ENCODE results near the gene GAL3ST3. TPM values are rescaled to one million over a fixed set of nuclear protein-coding genes. Genes with fewer than 3 reads are reported as not detected.

Gene GAL3ST3
- total RNA-seq, 1 donor from 2014 or later, result 0.61 TPM

Other genes starting within 250 kb of the GAL3ST3 start
- 1.2 and 1.5 TPM in 2 replicates for gene SNX32, start 215.2 kb downstream of the GAL3ST3 start, total RNA-seq
- gene CFL1, start 191.0 kb downstream of the GAL3ST3 start, total RNA-seq, result 1,793 and 1,931 TPM in 2 replicates
- gene MUS81, start 188.7 kb downstream of the GAL3ST3 start, total RNA-seq, result 59.9 and 64.3 TPM in 2 replicates
- 97.3 and 119 TPM in 2 replicates for gene EFEMP2, start 176.4 kb downstream of the GAL3ST3 start, total RNA-seq
- gene CTSW, start 169.3 kb downstream of the GAL3ST3 start, total RNA-seq, result not detected in 2 replicates
- 67.4 and 68.7 TPM in 2 replicates for gene FIBP, start 160.7 kb downstream of the GAL3ST3 start, total RNA-seq
- 29.9 and 31.4 TPM in 2 replicates for gene CCDC85B, start 158.5 kb downstream of the GAL3ST3 start, total RNA-seq
- gene FOSL1, start 148.8 kb downstream of the GAL3ST3 start, total RNA-seq, result 24.5 and 37.9 TPM in 2 replicates
- 34.6 and 35.3 TPM in 2 replicates for gene C11orf68, start 130.1 kb downstream of the GAL3ST3 start, total RNA-seq
- gene DRAP1, start 129.7 kb downstream of the GAL3ST3 start, total RNA-seq, result 158 and 169 TPM in 2 replicates
- gene TSGA10IP, start 103.7 kb downstream of the GAL3ST3 start, total RNA-seq, result not detected in 2 replicates
- 36.3 and 36.5 TPM in 2 replicates for gene SART1, start 87.4 kb downstream of the GAL3ST3 start, total RNA-seq
- gene EIF1AD, start 47.0 kb downstream of the GAL3ST3 start, total RNA-seq, result 35.9 and 42.7 TPM in 2 replicates
- gene BANF1, start 46.7 kb downstream of the GAL3ST3 start, total RNA-seq, result 158 and 180 TPM in 2 replicates
- not detected in 2 replicates for gene CST6, start 37.2 kb downstream of the GAL3ST3 start, total RNA-seq
- 0.45 TPM in 1 of 2 replicates, not detected in the other for gene CATSPER1, start 22.7 kb downstream of the GAL3ST3 start, total RNA-seq
- gene SF3B2, start 3.2 kb upstream of the GAL3ST3 start, total RNA-seq, result 169 and 170 TPM in 2 replicates
- gene PACS1, start 21.1 kb upstream of the GAL3ST3 start, total RNA-seq, result 86.0 and 86.9 TPM in 2 replicates
- 43.1 and 44.8 TPM in 2 replicates for gene KLC2, start 208.5 kb upstream of the GAL3ST3 start, total RNA-seq
- gene RAB1B, start 219.5 kb upstream of the GAL3ST3 start, total RNA-seq, result 109 and 120 TPM in 2 replicates
- 12.2 and 12.3 TPM in 2 replicates for gene CNIH2, start 229.0 kb upstream of the GAL3ST3 start, total RNA-seq
- gene YIF1A, start 240.0 kb upstream of the GAL3ST3 start, total RNA-seq, result 129 and 159 TPM in 2 replicates
- 1.8 and 2.0 TPM in 2 replicates for gene TMEM151A, start 242.7 kb upstream of the GAL3ST3 start, total RNA-seq